NCI-H2107 treated with DMSO at 0.1 percent for 48 hours (cell line): Measurements from ENCODE around the gene PSMA2.
"Not testable (repeated sequence)": the region's sequence is repeated elsewhere in the genome, so short reads cannot be mapped to it uniquely, and the experiment has no call there.

Experiments
- DNase-seq: peaks from one replicate; lab custom pipeline; 2025; ENCODE audit not compliant: unreplicated experiment; lab: John Stamatoyannopoulos, UW

PSMA2 gene

DNA sequence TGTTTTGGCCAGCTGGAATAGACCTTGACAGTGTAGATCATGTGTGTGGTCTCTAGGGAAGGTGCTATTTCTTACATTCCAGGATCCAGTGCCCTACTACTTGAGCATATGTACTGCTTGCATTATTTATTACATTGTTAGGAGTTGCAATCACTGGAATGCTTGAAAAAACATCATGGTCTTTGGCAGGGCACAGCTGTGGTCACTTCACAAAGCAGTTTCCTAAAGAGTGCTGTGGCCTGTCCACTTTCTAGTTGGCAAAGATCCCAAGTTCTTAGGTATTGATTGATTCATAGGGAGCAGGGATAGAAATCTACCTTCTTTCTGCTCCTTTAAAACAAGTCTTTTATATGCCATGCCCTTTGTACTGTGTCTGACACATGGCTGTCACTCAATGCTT lies 24.7 kb downstream of the PSMA2 start:
- no peak for DNase-seq

DNA sequence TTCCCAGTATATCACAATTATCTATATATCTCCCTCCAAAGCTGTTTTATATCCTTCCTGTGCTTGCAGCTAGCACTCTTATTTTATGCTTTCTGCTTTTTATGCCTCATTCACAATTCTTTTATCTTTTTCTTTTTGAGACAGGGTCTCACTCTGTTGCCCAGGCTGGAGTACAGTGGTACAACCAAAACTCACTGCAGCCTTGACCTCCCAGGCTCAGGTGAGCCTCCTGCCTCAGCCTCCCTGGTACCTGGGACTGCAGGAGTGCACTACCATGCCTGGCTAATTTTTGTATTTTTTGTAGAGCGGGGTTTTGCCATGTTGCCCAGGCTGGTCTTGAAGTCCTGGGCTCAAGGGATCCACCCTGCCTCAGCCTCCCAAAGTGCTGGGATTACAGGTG lies 25.8 kb downstream of the PSMA2 start:
- DNase-seq = no peak

- no peak for DNase-seq
Measured at GRCh38 chr7:42902331-42902730, 29.6 kb downstream of the PSMA2 start.

- no peak for DNase-seq
Measured at GRCh38 chr7:42900842-42901241, 31.1 kb downstream of the PSMA2 start.

DNA sequence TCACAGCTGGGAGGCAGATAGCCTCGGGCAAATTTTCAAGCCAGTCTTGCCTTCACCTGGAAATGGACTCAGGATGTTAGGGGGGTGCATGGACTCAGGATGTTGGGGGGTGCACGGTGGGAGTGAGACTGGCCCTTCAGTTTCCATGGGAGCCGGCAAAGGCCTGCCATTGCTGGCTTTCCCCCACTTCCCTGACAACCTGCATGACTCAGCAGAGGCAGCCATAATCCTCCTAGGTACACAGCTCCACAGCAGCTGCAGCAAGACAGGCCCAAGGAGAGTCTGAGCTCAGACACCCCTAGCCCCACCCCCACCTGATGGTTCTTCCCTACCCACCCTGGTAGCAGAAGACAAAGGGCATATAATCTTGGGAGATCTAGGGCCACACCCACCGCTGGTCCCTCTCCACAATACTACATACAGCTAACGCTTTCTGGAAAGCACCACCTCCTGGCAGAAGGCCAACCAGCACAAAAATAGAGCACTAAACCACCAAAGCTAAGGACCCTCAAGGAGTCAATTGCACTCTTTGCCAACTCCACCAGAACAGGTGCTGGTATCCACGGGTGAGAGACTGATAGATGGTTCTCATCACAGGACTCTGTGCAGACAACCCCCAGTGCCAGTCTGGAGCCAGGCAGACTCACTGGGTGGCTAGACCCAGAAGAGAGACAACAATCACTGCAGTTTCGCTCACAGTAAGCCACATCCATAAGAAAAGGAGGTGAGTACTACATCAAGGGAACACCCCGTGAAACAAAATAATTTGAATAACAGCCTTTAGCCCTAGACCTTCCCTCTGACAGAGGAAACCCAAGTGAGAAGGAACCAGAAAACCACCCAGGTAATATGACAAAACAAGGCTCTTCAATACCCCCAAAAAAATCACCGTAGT lies 38.4 kb downstream of the PSMA2 start:
- peak; percentile 45 for DNase-seq

- DNase-seq = no peak
Measured at GRCh38 chr7:42886893-42887505, 45.0 kb downstream of the PSMA2 start.

DNA sequence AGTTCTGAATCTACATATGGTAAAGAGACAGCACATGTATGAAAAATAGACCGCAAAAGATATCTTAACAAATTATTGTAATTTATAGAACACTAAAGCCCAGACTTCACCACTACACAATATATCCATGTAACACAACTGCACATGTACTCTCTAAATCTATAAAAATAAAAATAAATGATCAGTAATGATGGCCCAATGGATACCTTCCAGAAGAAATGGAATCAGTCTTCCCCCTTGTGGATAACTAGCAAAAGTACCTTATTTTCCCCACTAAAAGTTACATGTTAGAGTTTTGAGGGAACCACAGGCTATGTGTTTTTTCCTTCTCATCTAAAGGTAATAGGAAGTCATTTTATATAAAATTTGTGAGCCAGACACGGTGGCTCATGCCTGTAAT lies 45.8 kb downstream of the PSMA2 start:
- DNase-seq = no peak

DNA sequence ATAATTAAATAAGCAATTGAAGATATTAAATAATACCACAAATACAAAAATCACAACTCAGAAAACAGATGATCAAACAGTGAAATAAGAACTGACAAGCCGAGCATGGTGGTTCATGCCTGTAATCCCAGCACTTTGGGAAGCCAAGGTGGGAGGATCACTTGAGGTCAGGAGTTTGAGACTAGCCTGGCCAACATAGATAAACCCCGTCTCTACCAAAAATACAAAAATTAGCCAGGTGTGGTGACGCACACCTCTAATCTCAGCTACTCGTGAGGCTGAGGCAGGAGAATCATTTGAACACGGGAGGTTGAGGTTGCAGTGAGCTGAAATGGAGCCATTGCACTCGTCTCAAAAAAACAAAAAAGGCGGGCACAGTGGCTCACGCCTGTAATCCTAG lies 46.8 kb downstream of the PSMA2 start:
- DNase-seq = not testable (repeated sequence)

DNA sequence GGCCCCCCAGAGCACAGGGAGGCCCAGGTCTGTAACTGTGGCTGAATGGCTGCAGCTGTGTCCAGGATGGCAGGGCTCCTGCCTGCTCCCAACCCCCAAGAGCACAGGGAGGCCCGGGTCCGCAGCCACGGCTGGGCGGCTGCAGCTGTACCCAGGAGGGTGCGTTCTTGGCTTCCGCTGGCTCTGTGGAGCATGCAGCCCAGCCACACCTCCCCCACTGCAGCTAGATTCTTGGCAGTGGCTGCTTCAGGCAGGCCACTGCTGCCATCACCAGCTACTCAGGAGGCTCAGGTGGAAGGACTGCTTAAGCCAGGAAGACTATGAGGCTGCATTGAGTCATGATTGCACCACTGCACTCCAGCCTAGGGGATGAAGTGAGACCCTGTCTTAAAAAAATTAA lies 48.0 kb downstream of the PSMA2 start:
- DNase-seq = peak; percentile 9

GRCh38 chr7:42880392-42880791 lies 51.6 kb downstream of the PSMA2 start:
- DNase-seq = no peak

DNA sequence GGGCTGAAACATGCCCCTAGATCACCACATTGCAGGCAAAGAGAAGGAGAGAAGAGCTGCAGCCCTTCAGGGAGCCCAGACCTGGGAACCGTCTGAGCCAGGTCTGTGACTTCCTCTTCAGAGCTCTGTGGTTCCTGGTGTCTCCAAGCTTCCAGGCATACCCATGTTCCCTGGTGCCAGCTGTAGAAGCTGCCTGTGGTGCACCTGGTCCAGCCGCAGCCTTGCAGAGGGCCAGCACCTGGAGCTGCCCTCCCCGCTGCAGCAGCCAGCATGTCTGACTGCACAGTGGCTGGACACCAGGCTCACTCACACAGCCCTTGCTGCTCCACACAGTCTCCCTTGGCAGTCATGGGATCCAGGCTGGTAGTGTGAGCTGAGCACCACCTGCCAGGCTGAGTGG lies 53.7 kb downstream of the PSMA2 start:
- DNase-seq = no peak

DNA sequence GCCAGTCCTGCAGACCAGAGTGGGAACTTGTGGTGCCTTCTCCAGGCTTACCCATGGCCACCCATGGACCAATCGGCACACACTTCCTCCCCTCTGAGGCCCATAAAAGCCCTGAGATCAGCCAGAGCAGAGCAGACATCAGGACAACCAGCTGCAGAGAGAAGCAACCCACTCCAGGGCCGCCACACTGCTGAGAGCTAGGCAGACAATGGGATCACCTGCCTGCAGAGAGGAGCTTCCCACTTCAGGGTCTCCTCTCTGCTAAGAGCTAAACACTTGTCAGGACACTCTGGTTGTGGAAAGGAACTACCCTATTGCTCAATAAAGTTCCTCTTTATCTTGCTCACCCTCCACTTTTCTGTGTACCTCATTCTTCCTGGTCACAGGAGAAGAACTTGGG lies 54.1 kb downstream of the PSMA2 start:
- no peak for DNase-seq

GRCh38 chr7:42876182-42877068 lies 55.5 kb downstream of the PSMA2 start:
- peak; percentile 38 for DNase-seq

DNA sequence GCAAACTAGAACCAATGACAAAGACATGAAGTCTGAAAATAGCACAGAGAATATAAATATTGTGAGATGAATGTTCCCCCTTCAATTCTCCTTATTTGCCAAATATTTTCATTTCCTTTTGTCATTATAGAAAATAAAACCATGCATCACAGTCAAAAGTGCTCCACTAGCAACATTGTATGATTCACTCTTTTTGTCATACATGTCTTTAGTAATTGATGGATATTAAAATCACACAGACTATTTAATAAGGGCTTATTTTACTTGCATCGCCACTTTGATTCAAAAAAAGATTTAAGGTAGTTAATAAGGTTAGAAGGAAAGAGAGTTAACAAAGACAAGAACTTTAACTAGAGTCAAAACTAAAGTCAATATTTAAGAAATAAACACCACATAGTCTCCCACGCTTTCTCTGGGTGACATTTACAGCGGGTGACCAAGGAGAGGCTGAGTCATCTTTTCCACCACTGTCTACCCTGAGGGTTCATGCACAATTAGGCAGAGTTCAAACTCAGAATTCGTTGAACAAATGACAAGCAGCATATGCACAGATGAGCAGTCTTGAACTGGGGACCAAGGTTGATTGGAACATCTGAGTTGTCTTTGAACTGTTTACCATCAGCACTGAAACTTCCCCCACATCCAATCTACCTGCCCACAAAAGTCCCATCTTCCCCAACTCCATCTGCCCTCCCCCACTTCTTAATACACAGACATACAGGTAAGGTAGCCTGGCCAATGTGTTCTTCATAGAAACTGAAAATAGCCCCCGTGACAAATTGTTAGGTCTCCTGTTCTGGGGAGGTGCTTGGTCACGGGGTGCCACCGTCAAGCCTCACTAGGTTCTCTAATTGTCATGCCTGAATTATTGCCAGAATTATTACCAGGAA lies 62.6 kb downstream of the PSMA2 start:
- no peak for DNase-seq

DNA sequence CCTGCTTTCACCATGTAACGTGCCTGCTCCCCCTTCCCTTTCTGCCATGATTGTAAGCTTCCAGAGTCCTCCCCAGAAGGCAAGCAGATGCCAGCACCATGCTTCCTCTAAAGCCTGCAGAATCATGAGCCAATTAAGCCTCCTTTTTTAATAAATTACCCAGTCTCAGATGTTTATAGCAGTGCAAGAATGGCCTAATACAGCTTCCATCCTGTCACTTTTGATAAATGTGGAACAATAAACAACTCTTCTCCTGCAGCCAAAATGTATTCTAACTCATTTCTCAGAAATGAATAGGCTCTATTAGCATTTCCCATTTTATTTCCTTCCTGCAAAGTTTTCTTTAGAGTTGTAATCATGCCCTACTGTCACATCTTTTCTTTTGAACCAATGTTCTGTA lies 63.5 kb downstream of the PSMA2 start:
- DNase-seq = no peak
